Measurements from ENCODE around the gene FANCE. TPM values are rescaled to one million over a fixed set of nuclear protein-coding genes. Genes with fewer than 3 reads are reported as not detected.

The FANCE gene
- total RNA-seq, 1 experiment from 2014 or later = 19.2 TPM

- no peak overlapping the region for H3K27ac ChIP-seq (ENCODE audit: low read depth, low read length, poor library complexity, severe bottlenecking)
- POLR2A ChIA-PET (ENCODE audit: low non-redundant PET) = no interaction called here
- H3K36me3 ChIP-seq (ENCODE audit: insufficient read depth, low read length, poor library complexity, severe bottlenecking) = no peaks in the 10 kb centered on the region
- no TSS peak for BruUV-seq (replicated peaks)
- TF ChIP-seq, protein P1, sequence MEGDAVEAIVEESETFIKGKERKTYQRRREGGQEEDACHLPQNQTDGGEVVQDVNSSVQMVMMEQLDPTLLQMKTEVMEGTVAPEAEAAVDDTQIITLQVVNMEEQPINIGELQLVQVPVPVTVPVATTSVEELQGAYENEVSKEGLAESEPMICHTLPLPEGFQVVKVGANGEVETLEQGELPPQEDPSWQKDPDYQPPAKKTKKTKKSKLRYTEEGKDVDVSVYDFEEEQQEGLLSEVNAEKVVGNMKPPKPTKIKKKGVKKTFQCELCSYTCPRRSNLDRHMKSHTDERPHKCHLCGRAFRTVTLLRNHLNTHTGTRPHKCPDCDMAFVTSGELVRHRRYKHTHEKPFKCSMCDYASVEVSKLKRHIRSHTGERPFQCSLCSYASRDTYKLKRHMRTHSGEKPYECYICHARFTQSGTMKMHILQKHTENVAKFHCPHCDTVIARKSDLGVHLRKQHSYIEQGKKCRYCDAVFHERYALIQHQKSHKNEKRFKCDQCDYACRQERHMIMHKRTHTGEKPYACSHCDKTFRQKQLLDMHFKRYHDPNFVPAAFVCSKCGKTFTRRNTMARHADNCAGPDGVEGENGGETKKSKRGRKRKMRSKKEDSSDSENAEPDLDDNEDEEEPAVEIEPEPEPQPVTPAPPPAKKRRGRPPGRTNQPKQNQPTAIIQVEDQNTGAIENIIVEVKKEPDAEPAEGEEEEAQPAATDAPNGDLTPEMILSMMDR (conservative IDR thresholded peaks at IDR 0.05; ENCODE audit: low read depth, low read length) = no peak
- no peak for TF ChIP-seq EZH2 (IDR thresholded peaks at IDR 0.05; ENCODE audit: borderline replicate concordance, low read depth, low read length, poor library complexity, severe bottlenecking)
- H3K9me3 ChIP-seq (ENCODE audit: low read depth, low read length, poor library complexity, severe bottlenecking) = no peaks in the 10 kb centered on the region
- H3K4me3 ChIP-seq (ENCODE audit: low read depth, low read length, poor library complexity, severe bottlenecking) = no peak overlapping the region
- intact Hi-C loops (cut with micrococcal nuclease; ENCODE audit: unreplicated experiment) = no loop called here
- no peaks in the 10 kb centered on the region for H3K4me1 ChIP-seq (ENCODE audit: insufficient read depth, low read length, poor library complexity, severe bottlenecking)
- H3K27me3 ChIP-seq (replicated peaks; ENCODE audit: insufficient read depth, low read depth, low read length, poor library complexity) = no peaks in the 10 kb centered on the region
- no peak for DNase-seq (ENCODE audit: low spot score)
- CTCF ChIA-PET = no interaction called here
These were observed 48.3 kb upstream of the FANCE start for GRCh38 chr6:35403544-35404442.

DNA sequence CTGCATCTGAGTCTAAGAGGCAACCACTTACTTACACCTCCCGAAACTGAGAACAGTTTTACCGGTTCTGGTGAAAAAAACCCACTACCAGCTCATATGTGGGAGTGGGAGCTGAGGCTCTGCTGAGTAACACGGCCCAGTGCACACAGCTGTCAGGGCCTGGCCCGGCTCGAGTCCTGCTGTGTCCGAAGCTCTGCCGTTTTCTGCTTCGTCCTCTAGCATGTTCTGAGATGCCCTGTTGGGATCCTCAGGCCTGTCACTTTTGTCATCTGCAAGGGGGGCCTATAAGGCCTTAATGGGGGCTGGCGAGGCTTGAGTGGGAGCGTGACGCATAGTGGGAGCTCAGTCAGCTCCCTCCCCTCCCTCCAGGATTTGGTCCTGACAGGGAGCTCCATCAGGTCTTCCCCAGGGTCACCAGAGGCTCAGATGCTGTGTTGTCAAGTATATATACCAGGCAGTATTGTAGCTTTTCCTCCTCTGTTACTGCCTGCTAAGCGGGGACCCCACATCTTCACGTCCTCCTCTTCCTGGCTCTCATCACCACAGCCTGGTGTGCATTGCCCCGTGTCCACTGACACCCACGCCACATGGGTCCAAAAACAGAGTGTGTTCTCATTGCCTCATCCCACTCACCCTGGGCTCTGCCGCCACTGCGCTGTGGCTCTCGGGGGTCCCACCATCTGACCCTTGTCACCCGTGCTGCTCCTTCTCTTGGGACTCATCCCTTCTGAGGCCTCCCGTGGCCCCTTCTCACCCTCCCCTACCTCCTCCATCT is 45.2 kb upstream of the FANCE start:
- BruUV-seq (replicated peaks) = no TSS peak
- intact Hi-C loops (cut with micrococcal nuclease; ENCODE audit: unreplicated experiment) = no loop called here

GRCh38 chr6:35409245-35409644 is 42.9 kb upstream of the FANCE start:
- Histone ChIP-seq H3K9me3 (ENCODE audit: low read depth, low read length, poor library complexity, severe bottlenecking) (no peaks in the 10 kb centered on the region), H3K36me3 (ENCODE audit: insufficient read depth, low read length, poor library complexity, severe bottlenecking) (no peaks in the 10 kb centered on the region), H3K27ac (ENCODE audit: low read depth, low read length, poor library complexity, severe bottlenecking) (no peak overlapping the region), H3K4me1 (ENCODE audit: insufficient read depth, low read length, poor library complexity, severe bottlenecking) (no peaks in the 10 kb centered on the region), H3K4me3 (ENCODE audit: low read depth, low read length, poor library complexity, severe bottlenecking) (no peak overlapping the region), H3K27me3 (replicated peaks; ENCODE audit: insufficient read depth, low read depth, low read length, poor library complexity) (no peaks in the 10 kb centered on the region)
- intact Hi-C loops (cut with micrococcal nuclease; ENCODE audit: unreplicated experiment) = no loop called here
- BruUV-seq (replicated peaks) = no TSS peak
- ChIA-PET POLR2A (ENCODE audit: low non-redundant PET) (no interaction called here), CTCF (no interaction called here)
- no peak for TF ChIP-seq EZH2 (IDR thresholded peaks at IDR 0.05; ENCODE audit: borderline replicate concordance, low read depth, low read length, poor library complexity, severe bottlenecking)
- TF ChIP-seq, protein P1 (conservative IDR thresholded peaks at IDR 0.05; ENCODE audit: low read depth, low read length) = no peak
- no peak for DNase-seq (ENCODE audit: low spot score)

More for the DNA sequence above, 45.2 kb upstream of the FANCE start:
- no peaks in the 10 kb centered on the region for H3K9me3 ChIP-seq (ENCODE audit: low read depth, low read length, poor library complexity, severe bottlenecking)
- no peaks in the 10 kb centered on the region for H3K4me1 ChIP-seq (ENCODE audit: insufficient read depth, low read length, poor library complexity, severe bottlenecking)
- ChIA-PET CTCF (no interaction called here), POLR2A (ENCODE audit: low non-redundant PET) (no interaction called here)
- TF ChIP-seq, protein P1 (conservative IDR thresholded peaks at IDR 0.05; ENCODE audit: low read depth, low read length) = no peak
- no peak for TF ChIP-seq EZH2 (IDR thresholded peaks at IDR 0.05; ENCODE audit: borderline replicate concordance, low read depth, low read length, poor library complexity, severe bottlenecking)
- no peaks in the 10 kb centered on the region for H3K36me3 ChIP-seq (ENCODE audit: insufficient read depth, low read length, poor library complexity, severe bottlenecking)
- H3K27me3 ChIP-seq (replicated peaks; ENCODE audit: insufficient read depth, low read depth, low read length, poor library complexity) = no peaks in the 10 kb centered on the region
- H3K27ac ChIP-seq (ENCODE audit: low read depth, low read length, poor library complexity, severe bottlenecking) = no peak overlapping the region
- H3K4me3 ChIP-seq (ENCODE audit: low read depth, low read length, poor library complexity, severe bottlenecking) = no peak overlapping the region
- DNase-seq (ENCODE audit: low spot score) = no peak

Data from A673 (cell line).